BLaER1 (cell line): ENCODE data around the gene PRKG1.

Experiments
- H3K27ac ChIP-seq: shearing (Covaris generic); formaldehyde crosslinking; 2 replicates; pipeline ENCODE4 v1.8.1; 2022
- H3K27me3 ChIP-seq: shearing (Covaris generic); formaldehyde crosslinking; 2 replicates; pipeline ENCODE4 v1.8.1; 2022
- H3K36me3 ChIP-seq: shearing (Covaris generic); formaldehyde crosslinking; 2 replicates; pipeline ENCODE4 v1.8.1; 2022
- H3K4me1 ChIP-seq: shearing (Covaris generic); formaldehyde crosslinking; 2 replicates; pipeline ENCODE4 v1.8.1; 2022
- H3K4me2 ChIP-seq: shearing (Covaris generic); formaldehyde crosslinking; 2 replicates; pipeline ENCODE4 v1.8.1; 2022
- H3K4me3 ChIP-seq: shearing (Covaris generic); formaldehyde crosslinking; 2 replicates; pipeline ENCODE4 v1.8.1; 2022
- H3K9ac ChIP-seq: shearing (Covaris generic); formaldehyde crosslinking; 2 replicates; pipeline ENCODE4 v1.8.1; 2022
- H3K9me3 ChIP-seq: shearing (Covaris generic); formaldehyde crosslinking; 2 replicates; pipeline ENCODE4 v1.8.1; 2022
- H4K20me1 ChIP-seq: shearing (Covaris generic); formaldehyde crosslinking; 2 replicates; pipeline ENCODE4 v1.8.1; 2022
- Cebpa-rat ChIP-seq: shearing (Covaris generic); IDR thresholded peaks from 2 replicates; pipeline ENCODE4 v1.8.1; 2022

Gene PRKG1

GRCh38 chr10:52071814-52072213 lies 997.5 kb downstream of the PRKG1 start:
- Histone ChIP-seq H3K4me1 (no peaks in the 10 kb centered on the region), H3K27me3 (no peaks in the 10 kb centered on the region), H3K9me3 (no peaks in the 10 kb centered on the region), H3K4me2 (no peak overlapping the region), H3K27ac (no peak overlapping the region), H3K9ac (no peak overlapping the region), H3K36me3 (no peaks in the 10 kb centered on the region), H3K4me3 (no peak overlapping the region), H4K20me1 (no peaks in the 10 kb centered on the region)
- TF ChIP-seq Cebpa-rat: no peak

GRCh38 chr10:52074505-52075026 lies 1000.3 kb downstream of the PRKG1 start:
- Histone ChIP-seq H3K36me3 (no peaks in the 10 kb centered on the region), H3K4me2 (no peak overlapping the region), H3K9me3 (no peaks in the 10 kb centered on the region), H3K4me3 (no peak overlapping the region), H3K27me3 (no peaks in the 10 kb centered on the region), H4K20me1 (no peaks in the 10 kb centered on the region), H3K27ac (no peak overlapping the region), H3K4me1 (no peaks in the 10 kb centered on the region), H3K9ac (no peak overlapping the region)
- no peak for TF ChIP-seq Cebpa-rat

DNA sequence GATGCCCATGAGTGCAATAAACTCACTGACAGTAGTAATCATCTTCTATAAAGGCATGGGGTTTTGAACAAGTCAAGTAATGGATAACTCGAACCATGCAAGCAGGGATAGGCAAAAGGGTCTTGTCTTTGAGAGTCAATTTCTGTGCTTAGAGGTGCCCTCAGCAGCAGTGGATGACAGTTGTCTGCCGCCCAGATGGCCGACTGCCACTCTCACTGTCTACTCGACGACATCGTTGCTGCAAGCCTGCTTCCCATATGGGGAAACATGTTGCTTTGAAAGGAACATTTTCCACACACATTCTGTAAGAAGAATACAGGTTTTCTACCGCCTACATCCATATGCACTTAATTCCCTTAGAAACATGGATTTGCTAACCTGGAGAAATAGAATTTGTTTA lies 1003.5 kb downstream of the PRKG1 start:
- H3K4me3 ChIP-seq: no peak overlapping the region
- H4K20me1 ChIP-seq: no peaks in the 10 kb centered on the region
- H3K27ac ChIP-seq: no peak overlapping the region
- H3K36me3 ChIP-seq: no peaks in the 10 kb centered on the region
- H3K9ac ChIP-seq: no peak overlapping the region
- no peak overlapping the region for H3K4me2 ChIP-seq
- H3K4me1 ChIP-seq: no peaks in the 10 kb centered on the region
- no peaks in the 10 kb centered on the region for H3K9me3 ChIP-seq
- no peak for TF ChIP-seq Cebpa-rat
- H3K27me3 ChIP-seq: no peaks in the 10 kb centered on the region

- no peak overlapping the region for H3K9ac ChIP-seq
- no peaks in the 10 kb centered on the region for H4K20me1 ChIP-seq
- no peak overlapping the region for H3K4me2 ChIP-seq
- H3K4me1 ChIP-seq: no peaks in the 10 kb centered on the region
- no peak for TF ChIP-seq Cebpa-rat
- no peaks in the 10 kb centered on the region for H3K9me3 ChIP-seq
- no peaks in the 10 kb centered on the region for H3K27me3 ChIP-seq
- H3K27ac ChIP-seq: no peak overlapping the region
- H3K36me3 ChIP-seq: no peaks in the 10 kb centered on the region
- H3K4me3 ChIP-seq: no peak overlapping the region
Measured at GRCh38 chr10:52078397-52078937, 1004.2 kb downstream of the PRKG1 start.

GRCh38 chr10:52082307-52082706 lies 1008.0 kb downstream of the PRKG1 start:
- Histone ChIP-seq H3K27me3 (no peaks in the 10 kb centered on the region), H3K9me3 (no peaks in the 10 kb centered on the region), H3K27ac (no peak overlapping the region), H3K4me2 (no peak overlapping the region), H3K4me3 (no peak overlapping the region), H3K9ac (no peak overlapping the region), H3K4me1 (no peaks in the 10 kb centered on the region), H4K20me1 (no peaks in the 10 kb centered on the region), H3K36me3 (no peaks in the 10 kb centered on the region)
- TF ChIP-seq Cebpa-rat: no peak

- Histone ChIP-seq H3K4me3 (no peak overlapping the region), H3K27ac (no peak overlapping the region), H3K36me3 (no peaks in the 10 kb centered on the region), H3K9me3 (no peaks in the 10 kb centered on the region), H3K4me1 (no peaks in the 10 kb centered on the region), H3K4me2 (no peak overlapping the region), H3K9ac (no peak overlapping the region), H3K27me3 (no peaks in the 10 kb centered on the region), H4K20me1 (no peaks in the 10 kb centered on the region)
- TF ChIP-seq Cebpa-rat: no peak
Measured at GRCh38 chr10:52083422-52083821, 1009.1 kb downstream of the PRKG1 start.

DNA sequence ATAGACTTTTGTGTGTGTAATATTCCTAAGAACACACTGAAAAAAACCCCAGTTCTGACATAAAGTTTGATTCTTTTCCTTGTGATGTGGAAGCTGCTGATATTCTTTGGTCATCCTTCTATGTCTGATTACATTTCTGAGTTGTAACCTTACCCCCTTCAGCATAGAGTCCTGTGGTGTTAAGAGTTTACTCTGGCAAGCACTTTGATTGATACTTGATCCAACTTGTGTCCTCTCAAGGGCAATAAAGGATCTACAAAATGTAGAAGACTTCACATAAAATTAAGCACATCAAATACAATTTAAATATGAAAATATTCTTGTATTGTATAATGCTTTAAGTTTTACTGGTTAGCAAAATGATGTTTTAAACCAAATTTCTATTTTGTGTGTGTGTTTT lies 1018.1 kb downstream of the PRKG1 start:
- Histone ChIP-seq H3K27me3 (no peaks in the 10 kb centered on the region), H3K4me2 (no peak overlapping the region), H3K27ac (no peak overlapping the region), H3K4me1 (no peaks in the 10 kb centered on the region), H3K9me3 (no peaks in the 10 kb centered on the region), H3K4me3 (no peak overlapping the region), H3K36me3 (no peaks in the 10 kb centered on the region), H3K9ac (no peak overlapping the region), H4K20me1 (no peaks in the 10 kb centered on the region)
- no peak for TF ChIP-seq Cebpa-rat

DNA sequence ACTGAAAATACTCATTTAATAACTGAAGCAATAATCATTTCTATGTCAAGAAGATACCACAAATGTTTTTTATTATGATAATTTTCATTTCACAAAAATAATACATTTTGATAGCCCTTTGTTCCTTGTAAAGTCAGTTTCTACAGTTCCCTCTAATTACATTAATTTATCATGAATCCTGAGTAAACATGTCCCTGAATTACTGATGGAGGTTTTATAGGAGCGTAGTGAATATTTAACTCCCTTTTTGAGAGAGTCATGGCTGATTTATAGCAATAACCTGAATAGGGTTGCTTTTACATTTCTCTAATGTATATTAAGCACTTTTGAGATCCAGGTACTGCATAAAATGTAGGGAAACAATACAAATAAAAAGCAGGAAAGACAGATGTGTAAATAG lies 1023.8 kb downstream of the PRKG1 start:
- Histone ChIP-seq H3K4me1 (no peaks in the 10 kb centered on the region), H3K36me3 (no peaks in the 10 kb centered on the region), H3K27ac (no peak overlapping the region), H4K20me1 (no peaks in the 10 kb centered on the region), H3K4me3 (no peak overlapping the region), H3K9me3 (no peaks in the 10 kb centered on the region), H3K4me2 (no peak overlapping the region), H3K9ac (no peak overlapping the region), H3K27me3 (no peaks in the 10 kb centered on the region)
- TF ChIP-seq Cebpa-rat: no peak

- no peak overlapping the region for H3K4me3 ChIP-seq
- no peaks in the 10 kb centered on the region for H3K4me1 ChIP-seq
- no peak for TF ChIP-seq Cebpa-rat
Measured at GRCh38 chr10:52099026-52099600, 1024.8 kb downstream of the PRKG1 start.

DNA sequence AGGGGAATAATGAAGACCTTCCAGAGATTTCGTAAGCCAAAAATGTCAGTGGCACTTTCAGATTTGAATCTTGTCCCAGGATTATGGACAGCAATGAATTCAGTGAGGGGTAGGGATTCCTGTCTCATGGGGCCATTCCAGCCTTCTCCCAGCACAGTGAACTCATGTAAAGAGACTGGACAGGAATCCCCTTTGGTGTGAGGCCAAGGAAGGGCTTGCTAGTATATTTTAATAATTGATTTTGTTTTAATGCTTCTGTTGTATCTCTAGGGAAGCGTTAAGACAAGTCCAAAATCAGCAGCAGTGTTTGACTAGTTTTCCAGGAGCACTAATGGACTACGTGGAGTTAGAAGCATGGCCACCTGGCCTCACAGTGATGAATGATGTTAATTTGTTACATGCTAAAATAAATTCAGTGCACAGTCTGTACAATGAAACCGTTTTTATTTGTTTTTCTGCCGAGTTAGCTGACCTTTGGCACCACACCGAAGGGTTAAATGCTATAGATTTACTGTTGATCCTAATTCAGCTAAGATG lies 1025.8 kb downstream of the PRKG1 start:
- Histone ChIP-seq H3K4me3 (no peak overlapping the region), H3K4me2 (no peak overlapping the region), H3K9ac (no peak overlapping the region), H4K20me1 (no peaks in the 10 kb centered on the region), H3K27ac (no peak overlapping the region), H3K9me3 (no peaks in the 10 kb centered on the region), H3K4me1 (no peaks in the 10 kb centered on the region), H3K27me3 (no peaks in the 10 kb centered on the region), H3K36me3 (no peaks in the 10 kb centered on the region)
- no peak for TF ChIP-seq Cebpa-rat

More at GRCh38 chr10:52099026-52099600, 1024.8 kb downstream of the PRKG1 start:
- H3K27ac ChIP-seq: no peak overlapping the region
- H4K20me1 ChIP-seq: no peaks in the 10 kb centered on the region
- no peaks in the 10 kb centered on the region for H3K9me3 ChIP-seq
- H3K9ac ChIP-seq: no peak overlapping the region
- H3K27me3 ChIP-seq: no peaks in the 10 kb centered on the region
- no peak overlapping the region for H3K4me2 ChIP-seq
- H3K36me3 ChIP-seq: no peaks in the 10 kb centered on the region
